HFFc6 (cell line): ENCODE data around the gene RPS18. TPM values are rescaled to one million over a fixed set of nuclear protein-coding genes. Genes with fewer than 3 reads are reported as not detected.
A peak's percentile ranks its signal among the peaks of the same experiment; 100 is the strongest.

ENCODE experiments used
- DNase-seq: peaks from one replicate; pipeline ENCODE4 v3.0.0-alpha.2; 2018
- H3K27ac Mint-ChIP-seq: 2 replicates; pipeline ENCODE4 v1.8.0; 2020; ENCODE audit warnings: mild to moderate bottlenecking, mixed read lengths
- H3K27me3 Mint-ChIP-seq: 2 replicates; pipeline ENCODE4 v1.8.0; 2021; ENCODE audit warnings: mild to moderate bottlenecking, moderate library complexity, mixed read lengths; ENCODE audit not compliant: insufficient read depth
- H3K36me3 Mint-ChIP-seq: 2 replicates; pipeline ENCODE4 v1.8.0; 2021; ENCODE audit warnings: low read depth, mixed read lengths
- H3K4me1 Mint-ChIP-seq: 2 replicates; pipeline ENCODE4 v1.8.0; 2020; ENCODE audit warnings: low read depth, mixed read lengths
- H3K4me3 Mint-ChIP-seq: 2 replicates; pipeline ENCODE4 v1.8.0; 2020; ENCODE audit warnings: mild to moderate bottlenecking, moderate library complexity, mixed read lengths
- H3K9me3 Mint-ChIP-seq: 2 replicates; pipeline ENCODE4 v1.8.0; 2020; ENCODE audit warnings: mild to moderate bottlenecking, mixed read lengths
- CTCF ChIP-seq: fragments of 200-600 bp; sonication (generic); IDR thresholded peaks from 2 replicates; pipeline ENCODE4 v1.5.0; 2021; ENCODE audit warnings: antibody characterized with exemption, mild to moderate bottlenecking
- total RNA-seq, 6 experiments: library from RNA; stranded (reverse); fragmentation: NEBNext Ultra II Directional; extraction: Animal tissue kit (Norgen Biotek cat#: 25700); gene quantifications; 2 replicates in 1 of 6; 3 replicates in 5 of 6; pipeline ENCODE4 v1.2.3, GENCODE V29; 2021

RPS18 gene
- total RNA-seq, 6 experiments from 2014 or later = 1,449 to 2,347 (median 1,965) TPM

GRCh38 chr6:33301877-33302276, 30.0 kb downstream of the RPS18 start:
- no peak for DNase-seq
- Mint-ChIP-seq H3K9me3 (peaks cover 4% of the 10 kb centered on the region), H3K4me3 (no peak overlapping the region), H3K4me1 (peaks cover 27% of the 10 kb centered on the region), H3K27ac (no peak overlapping the region; the same call in 1 of the 2 replicates), H3K36me3 (0 out of 2 replicates have a peak, but pooled peaks cover 9% of the 10 kb centered on the region), H3K27me3 (peaks cover 17% of the 10 kb centered on the region)
- no peak for TF ChIP-seq CTCF

GRCh38 chr6:33304216-33304615, 32.3 kb downstream of the RPS18 start:
- H3K36me3 Mint-ChIP-seq = peaks cover 14% of the 10 kb centered on the region; the same call in 1 of the 2 replicates
- no peak for TF ChIP-seq CTCF

GRCh38 chr6:33305052-33305451, 33.2 kb downstream of the RPS18 start:
- Mint-ChIP-seq H3K27me3 (peaks cover 2% of the 10 kb centered on the region), H3K27ac (peak overlapping the region; percentile 11; the same call in 1 of the 2 replicates)
- TF ChIP-seq CTCF = no peak

More at GRCh38 chr6:33304216-33304615, 32.3 kb downstream of the RPS18 start:
- no peak overlapping the region for H3K27ac Mint-ChIP-seq
- H3K9me3 Mint-ChIP-seq = no peaks in the 10 kb centered on the region
- H3K4me3 Mint-ChIP-seq = no peak overlapping the region
- H3K27me3 Mint-ChIP-seq = peaks cover 10% of the 10 kb centered on the region
- H3K4me1 Mint-ChIP-seq = peaks cover 22% of the 10 kb centered on the region
- no peak for DNase-seq

GRCh38 chr6:33306356-33306755, 34.5 kb downstream of the RPS18 start:
- no peaks in the 10 kb centered on the region for H3K9me3 Mint-ChIP-seq
- no peak for DNase-seq
- no peaks in the 10 kb centered on the region; the same call in 1 of the 2 replicates for H3K27me3 Mint-ChIP-seq
- H3K4me3 Mint-ChIP-seq = no peak overlapping the region
- peaks cover 12% of the 10 kb centered on the region; the same call in 1 of the 2 replicates for H3K4me1 Mint-ChIP-seq
- TF ChIP-seq CTCF = no peak
- H3K27ac Mint-ChIP-seq = no peak overlapping the region; the same call in 1 of the 2 replicates
- H3K36me3 Mint-ChIP-seq = peaks cover 5% of the 10 kb centered on the region; the same call in 1 of the 2 replicates

More at GRCh38 chr6:33305052-33305451, 33.2 kb downstream of the RPS18 start:
- no peak for DNase-seq
- Mint-ChIP-seq H3K4me1 (peaks cover 17% of the 10 kb centered on the region), H3K4me3 (no peak overlapping the region), H3K9me3 (no peaks in the 10 kb centered on the region), H3K36me3 (peaks cover 9% of the 10 kb centered on the region; the same call in 1 of the 2 replicates)

GRCh38 chr6:33312361-33313104, 40.7 kb downstream of the RPS18 start:
- peaks cover 39% of the 10 kb centered on the region for H3K4me1 Mint-ChIP-seq
- TF ChIP-seq CTCF = no peak
- H3K27me3 Mint-ChIP-seq = peaks cover 5% of the 10 kb centered on the region

More at GRCh38 chr6:33312361-33313104, 40.7 kb downstream of the RPS18 start:
- Mint-ChIP-seq H3K4me3 (peak overlapping the region; percentile 98), H3K27ac (peak overlapping the region; percentile 98), H3K9me3 (no peaks in the 10 kb centered on the region), H3K36me3 (peaks cover 17% of the 10 kb centered on the region; the same call in 1 of the 2 replicates)
- peak; percentile 55 for DNase-seq
